WTC11 (cell line): ENCODE results near the gene PRR5. TPM values are rescaled to one million over a fixed set of nuclear protein-coding genes. Genes with fewer than 3 reads are reported as not detected.

ENCODE experiments used
- ATAC-seq: fragments of 200-7000 bp; cut with Tn5 transposase; 2 replicates; pipeline ENCODE4 v1.10.0; 2021; ENCODE audit warnings: mild to moderate bottlenecking, moderate library complexity
- CTCF ChIA-PET: fragments of 300-600 bp; sonication (Branson Sonifier 250); formaldehyde crosslinking; loops from one replicate; lab custom pipeline; 2021; ENCODE audit warnings: antibody characterized with exemption; lab: Charles Lee
- POLR2A ChIA-PET: fragments of 350-600 bp; sonication (Branson Sonifier 250); formaldehyde crosslinking; loops from one replicate; lab custom pipeline; 2021; ENCODE audit warnings: antibody characterized with exemption; lab: Charles Lee
- DNase-seq: peaks from one replicate; pipeline ENCODE4 v3.0.0; 2021; ENCODE audit warnings: low spot score
- H3K27ac Mint-ChIP-seq: 2 replicates; pipeline ENCODE4 v1.8.0; 2021; ENCODE audit warnings: mixed read lengths
- H3K27me3 Mint-ChIP-seq: 2 replicates; pipeline ENCODE4 v1.8.0; 2021; ENCODE audit warnings: low read depth, mild to moderate bottlenecking, moderate library complexity, mixed read lengths
- H3K36me3 Mint-ChIP-seq: 2 replicates; pipeline ENCODE4 v1.8.0; 2021; ENCODE audit warnings: mixed read lengths
- H3K4me1 Mint-ChIP-seq: 2 replicates; pipeline ENCODE4 v1.8.0; 2022; ENCODE audit warnings: mixed read lengths
- H3K4me3 Mint-ChIP-seq: 2 replicates; pipeline ENCODE4 v1.8.0; 2021; ENCODE audit warnings: mild to moderate bottlenecking, moderate library complexity, mixed read lengths
- H3K9me3 Mint-ChIP-seq: 2 replicates; pipeline ENCODE4 v1.8.0; 2021; ENCODE audit warnings: mixed read lengths
- ATF2 ChIP-seq: sonication (generic); formaldehyde crosslinking; IDR thresholded peaks from 2 replicates; pipeline ENCODE4 v1.8.1; 2022; ENCODE audit warnings: low read depth, missing genetic modification reagents, borderline replicate concordance
- CREB1 ChIP-seq: sonication (generic); formaldehyde crosslinking; IDR thresholded peaks from 2 replicates; pipeline ENCODE4 v1.8.0; 2023; ENCODE audit warnings: mild to moderate bottlenecking, missing genetic modification reagents
- HMGXB4 ChIP-seq: sonication (generic); formaldehyde crosslinking; IDR thresholded peaks from 2 replicates; pipeline ENCODE4 v1.8.1; 2023; ENCODE audit warnings: mild to moderate bottlenecking, moderate library complexity, missing genetic modification reagents
- JUN ChIP-seq: sonication (generic); formaldehyde crosslinking; IDR thresholded peaks from 2 replicates; pipeline ENCODE4 v1.8.0; 2023; ENCODE audit warnings: mild to moderate bottlenecking, missing genetic modification reagents
- MAX ChIP-seq: sonication (generic); formaldehyde crosslinking; IDR thresholded peaks from 2 replicates; pipeline ENCODE4 v1.8.0; 2022; ENCODE audit warnings: mild to moderate bottlenecking, missing genetic modification reagents
- MLX ChIP-seq: sonication (generic); formaldehyde crosslinking; IDR thresholded peaks from 2 replicates; pipeline ENCODE4 v1.8.1; 2023; ENCODE audit warnings: mild to moderate bottlenecking, missing genetic modification reagents, moderate library complexity
- MYBL2 ChIP-seq: sonication (generic); formaldehyde crosslinking; IDR thresholded peaks from 2 replicates; pipeline ENCODE4 v1.8.1; 2023; ENCODE audit warnings: mild to moderate bottlenecking, moderate library complexity, missing genetic modification reagents
- NFATC4 ChIP-seq: fragments of 250-450 bp; sonication (Bioruptor Pico); IDR thresholded peaks from 2 replicates; pipeline ENCODE4 v1.9.0; 2021; ENCODE audit warnings: mild to moderate bottlenecking
- OVOL2 ChIP-seq: fragments of 250-450 bp; sonication (Bioruptor Pico); IDR thresholded peaks from 2 replicates; pipeline ENCODE4 v1.9.0; 2021; ENCODE audit warnings: mild to moderate bottlenecking, borderline replicate concordance
- RORB ChIP-seq: fragments of 250-450 bp; sonication (Bioruptor Pico); IDR thresholded peaks from 2 replicates; pipeline ENCODE4 v1.9.0; 2021; ENCODE audit warnings: mild to moderate bottlenecking
- TCF7 ChIP-seq: sonication (generic); formaldehyde crosslinking; IDR thresholded peaks from 2 replicates; pipeline ENCODE4 v1.8.0; 2022; ENCODE audit warnings: mild to moderate bottlenecking, low read depth, missing genetic modification reagents, moderate library complexity
- USF1 ChIP-seq: sonication (generic); formaldehyde crosslinking; IDR thresholded peaks from 2 replicates; pipeline ENCODE4 v1.8.0; 2022; ENCODE audit warnings: mild to moderate bottlenecking, missing genetic modification reagents
- ZNF423 ChIP-seq: fragments of 250-450 bp; sonication (Bioruptor Pico); IDR thresholded peaks from 2 replicates; pipeline ENCODE4 v2.1.2; 2022; ENCODE audit warnings: mild to moderate bottlenecking, moderate library complexity
- ZNF671 ChIP-seq: fragments of 250-450 bp; sonication (Bioruptor Pico); IDR thresholded peaks from 2 replicates; pipeline ENCODE4 v1.8.0; 2021; ENCODE audit warnings: mild to moderate bottlenecking
- ZSCAN18 ChIP-seq: fragments of 250-450 bp; sonication (Bioruptor Pico); IDR thresholded peaks from 2 replicates; pipeline ENCODE4 v2.1.2; 2022; ENCODE audit warnings: mild to moderate bottlenecking, moderate library complexity
- total RNA-seq: library from RNA; stranded (reverse); gene quantifications from 3 replicates; pipeline ENCODE4 v1.2.3, GENCODE V29; 2021

PRR5 gene
- total RNA-seq, 1 experiment from 2014 or later, result 15.6 TPM

GRCh38 chr22:44701187-44701790, 715 bp upstream of the PRR5 start:
- TF ChIP-seq NFATC4 (CRISPR knock-in tag), result no peak
- no peak for TF ChIP-seq MYBL2 (CRISPR knock-in tag)
- TF ChIP-seq RORB (CRISPR knock-in tag), result no peak
- ChIA-PET CTCF (interaction anchor here (1.0 to 6.5 kb wide), 2 partner anchors 16 to 119 kb away, joined by 3 to 24 read pairs; no protein-coding TSS in a partner anchor), POLR2A (no interaction called here)
- Mint-ChIP-seq H3K27ac (no peak overlapping the region), H3K9me3 (no peaks in the 10 kb centered on the region), H3K4me1 (peaks cover 18% of the 10 kb centered on the region), H3K4me3 (peak overlapping the region; percentile 53), H3K27me3 (peaks cover 35% of the 10 kb centered on the region), H3K36me3 (no peaks in the 10 kb centered on the region)
- DNase-seq (no peak), ATAC-seq (no peak)

GRCh38 chr22:44702479-44703198, 635 bp downstream of the PRR5 start:
- peak; percentile 67 for DNase-seq
- Mint-ChIP-seq H3K27me3 (peaks cover 35% of the 10 kb centered on the region), H3K27ac (no peak overlapping the region), H3K4me3 (peak overlapping the region; percentile 70), H3K36me3 (no peaks in the 10 kb centered on the region), H3K9me3 (no peaks in the 10 kb centered on the region), H3K4me1 (peaks cover 20% of the 10 kb centered on the region)
- peak; percentile 65 for ATAC-seq
- CTCF ChIA-PET, result interaction anchor here (0.5 to 6.5 kb wide), 7 partner anchors 18 to 153 kb away, joined by 3 to 24 read pairs (median 5); no protein-coding TSS in a partner anchor
- TF ChIP-seq TCF7 (CRISPR knock-in tag), result no peak
- no peak for TF ChIP-seq OVOL2
- TF ChIP-seq JUN, result no peak
- TF ChIP-seq HMGXB4 (CRISPR knock-in tag), result peak; percentile 33; the same call in 1 of the 2 replicates
- no peak for TF ChIP-seq MAX (CRISPR knock-in tag)
- TF ChIP-seq ZNF423 (CRISPR knock-in tag), result peak; percentile 86
- POLR2A ChIA-PET, result no interaction called here

- H3K27ac Mint-ChIP-seq, result no peak overlapping the region
- TF ChIP-seq TCF7 (CRISPR knock-in tag) (no peak), ATF2 (CRISPR knock-in tag) (no peak), ZNF671 (CRISPR knock-in tag) (no peak), MLX (CRISPR knock-in tag) (no peak), ZSCAN18 (CRISPR knock-in tag) (no peak), USF1 (CRISPR knock-in tag) (no peak), CREB1 (CRISPR knock-in tag) (no peak)
- DNase-seq, result no peak
- H3K4me1 Mint-ChIP-seq, result peaks cover 20% of the 10 kb centered on the region
- CTCF ChIA-PET, result interaction anchor here (0.9 to 6.5 kb wide), 4 partner anchors 18 to 104 kb away, joined by 3 to 24 read pairs (median 5); no protein-coding TSS in a partner anchor
- no peak for ATAC-seq
- POLR2A ChIA-PET, result no interaction called here
- H3K9me3 Mint-ChIP-seq, result no peaks in the 10 kb centered on the region
- no peaks in the 10 kb centered on the region for H3K36me3 Mint-ChIP-seq
- peak overlapping the region; percentile 70 for H3K4me3 Mint-ChIP-seq
- peaks cover 35% of the 10 kb centered on the region for H3K27me3 Mint-ChIP-seq
Observed at GRCh38 chr22:44703255-44703870, 1.4 kb downstream of the PRR5 start.
